HFFc6 (cell line): ENCODE results near the gene CHKB. TPM values are rescaled to one million over a fixed set of nuclear protein-coding genes. Genes with fewer than 3 reads are reported as not detected.

Experiments
- DNase-seq: peaks from one replicate; pipeline ENCODE4 v3.0.0-alpha.2; 2018
- H3K27ac Mint-ChIP-seq: 2 replicates; pipeline ENCODE4 v1.8.0; 2020; ENCODE audit warnings: mild to moderate bottlenecking, mixed read lengths
- H3K27me3 Mint-ChIP-seq: 2 replicates; pipeline ENCODE4 v1.8.0; 2021; ENCODE audit warnings: mild to moderate bottlenecking, moderate library complexity, mixed read lengths; ENCODE audit not compliant: insufficient read depth
- H3K36me3 Mint-ChIP-seq: 2 replicates; pipeline ENCODE4 v1.8.0; 2021; ENCODE audit warnings: low read depth, mixed read lengths
- H3K4me1 Mint-ChIP-seq: 2 replicates; pipeline ENCODE4 v1.8.0; 2020; ENCODE audit warnings: low read depth, mixed read lengths
- H3K4me3 Mint-ChIP-seq: 2 replicates; pipeline ENCODE4 v1.8.0; 2020; ENCODE audit warnings: mild to moderate bottlenecking, moderate library complexity, mixed read lengths
- H3K9me3 Mint-ChIP-seq: 2 replicates; pipeline ENCODE4 v1.8.0; 2020; ENCODE audit warnings: mild to moderate bottlenecking, mixed read lengths
- CTCF ChIP-seq: fragments of 200-600 bp; sonication (generic); IDR thresholded peaks from 2 replicates; pipeline ENCODE4 v1.5.0; 2021; ENCODE audit warnings: antibody characterized with exemption, mild to moderate bottlenecking
- total RNA-seq, 6 experiments: library from RNA; stranded (reverse); fragmentation: NEBNext Ultra II Directional; extraction: Animal tissue kit (Norgen Biotek cat#: 25700); gene quantifications; 2 replicates in 1 of 6; 3 replicates in 5 of 6; pipeline ENCODE4 v1.2.3, GENCODE V29; 2021

Gene CHKB
- total RNA-seq, 6 experiments from 2014 or later = 21.1 to 26.2 (median 25.2) TPM

GRCh38 chr22:50529897-50530579, 52.6 kb downstream of the CHKB start, which contains the start of gene TYMP:
Gene TYMP, minus strand, starts transcription at chr22:50530012. Its CDS starts 303 bp downstream, at chr22:50529709.
- DNase-seq = no peak
- no peak for TF ChIP-seq CTCF
- no peak within 1 kb of the TSS for H3K27ac Mint-ChIP-seq
- H3K27me3 Mint-ChIP-seq = peaks cover 18% of the 10 kb centered on the region
- no peak within 1 kb of the TSS for H3K4me3 Mint-ChIP-seq
- H3K4me1 Mint-ChIP-seq = peaks cover 9% of the 10 kb centered on the region
- H3K9me3 Mint-ChIP-seq = no peaks in the 10 kb centered on the region
- no peaks in the 10 kb centered on the region for H3K36me3 Mint-ChIP-seq

GRCh38 chr22:50529416-50529896, 53.2 kb downstream of the CHKB start:
- Mint-ChIP-seq H3K27me3 (peaks cover 16% of the 10 kb centered on the region), H3K36me3 (peaks cover 5% of the 10 kb centered on the region), H3K4me3 (no peak overlapping the region), H3K4me1 (peaks cover 15% of the 10 kb centered on the region), H3K9me3 (no peaks in the 10 kb centered on the region), H3K27ac (no peak overlapping the region)
- DNase-seq = no peak
- no peak for TF ChIP-seq CTCF

Other genes with a start within 250 kb of the CHKB start
- 10 to 100 TPM; 41.9 to 47.0 (median 43.6) TPM for gene PPP6R2, start 239.5 kb downstream of the CHKB start, total RNA-seq
- gene SBF1, start 107.8 kb downstream of the CHKB start, total RNA-seq = 10 to 100 TPM; 63.9 to 76.7 (median 71.2) TPM
- 1 to 10 TPM in 5 of 6 experiments, under 1 TPM in 1; 0.91 to 3.4 (median 1.2) TPM for gene ADM2, start 101.3 kb downstream of the CHKB start, total RNA-seq
- not detected for gene MIOX, start 96.0 kb downstream of the CHKB start, total RNA-seq
- 100 to 1,000 TPM; 110 to 133 (median 118) TPM for gene LMF2, start 75.1 kb downstream of the CHKB start, total RNA-seq
- 10 to 100 TPM; 31.7 to 54.1 (median 50.0) TPM for gene NCAPH2, start 74.6 kb downstream of the CHKB start, total RNA-seq
- gene SCO2, start 57.3 kb downstream of the CHKB start, total RNA-seq = 10 to 100 TPM in 2 of 6 experiments, 1 to 10 TPM in 4; 2.7 to 11.1 (median 9.7) TPM
- 1 to 10 TPM in 5 of 6 experiments, under 1 TPM in 1; 0.95 to 2.1 (median 1.3) TPM for gene TYMP, start 52.8 kb downstream of the CHKB start, total RNA-seq
- gene KLHDC7B, start 37.0 kb downstream of the CHKB start, total RNA-seq = under 1 TPM in 1 of 6 experiments, not detected in 5; 0.05 TPM
- gene SYCE3, start 19.9 kb downstream of the CHKB start, total RNA-seq = not detected
- 1 to 10 TPM in 5 of 6 experiments, under 1 TPM in 1; 0.82 to 3.0 (median 1.5) TPM for gene CPT1B, start 4.4 kb downstream of the CHKB start, total RNA-seq
- under 1 TPM; 0.14 to 0.25 (median 0.15) TPM for gene MAPK8IP2, start 17.9 kb upstream of the CHKB start, total RNA-seq
- 10 to 100 TPM; 28.0 to 35.4 (median 30.6) TPM for gene ARSA, start 45.3 kb upstream of the CHKB start, total RNA-seq
- gene SHANK3, start 90.0 kb upstream of the CHKB start, total RNA-seq = under 1 TPM; 0.65 to 0.97 (median 0.68) TPM
- not detected for gene ACR, start 155.4 kb upstream of the CHKB start, total RNA-seq
- gene RABL2B, start 200.8 kb upstream of the CHKB start, total RNA-seq = 10 to 100 TPM; 14.8 to 18.9 (median 17.4) TPM